T-cell (primary cell): ENCODE measurements around the gene SAG. TPM values are rescaled to one million over a fixed set of nuclear protein-coding genes. Genes with fewer than 3 reads are reported as not detected.
A peak's percentile ranks its signal among the peaks of the same experiment; 100 is the strongest.

Experiments
- ATAC-seq, 4 experiments: fragments of 200-7000 bp in 3 of 4; fragments of 150-1000 bp in 1 of 4; cut with Tn5 transposase; replicated peaks in 1 of 4; 1 replicate in 3 of 4; 2 replicates in 1 of 4; pipeline ENCODE4 v1.10.0; 2021; ENCODE audit warnings: moderate library complexity in 3 of 4, mild to moderate bottlenecking in 2 of 4, moderate number of reproducible peaks in 1 of 4
- CTCF ChIA-PET, 2 donors: fragments of 300-600 bp; sonication (Branson Sonifier 250); formaldehyde crosslinking; loops; one replicate each; lab custom pipeline; 2022; ENCODE audit warnings: antibody characterized with exemption in 2 of 2; lab: Charles Lee
- POLR2A ChIA-PET, 2 donors: fragments of 300-600 bp; sonication (Branson Sonifier 250); formaldehyde crosslinking; loops; one replicate each; lab custom pipeline; 2022; ENCODE audit warnings: antibody characterized with exemption in 2 of 2; lab: Charles Lee
- DNase-seq, 35 experiments: peaks; one replicate each; pipeline versions ENCODE4 v3.0.0 to v3.0.0-alpha.2; 2013 to 2023
- H3K27ac ChIP-seq: one replicate; pipeline ENCODE4 v1.5.1; 2013; ENCODE audit warnings: low read length
- H3K27me3 ChIP-seq, 2 experiments: replicated peaks in 1 of 2; 1 replicate in 1 of 2; 2 replicates in 1 of 2; pipeline versions ENCODE4 v1.6.1 to v1.7.0; 2013; ENCODE audit warnings: low read length in 1 of 2, mixed read lengths in 1 of 2; ENCODE audit not compliant: control insufficient read depth in 2 of 2, insufficient read depth in 2 of 2; ENCODE audit errors: extremely low read depth in 1 of 2
- H3K36me3 ChIP-seq, 2 donors: 1 replicate in 1 of 2; 2 replicates in 1 of 2; pipeline versions ENCODE4 v1.6.1 to v1.7.0; 2013; ENCODE audit warnings: low read length in 1 of 2; ENCODE audit not compliant: control insufficient read depth in 2 of 2, insufficient read depth in 1 of 2; ENCODE audit errors: extremely low read depth in 1 of 2
- H3K4me1 ChIP-seq, 2 experiments: 1 replicate in 1 of 2; 2 replicates in 1 of 2; pipeline versions ENCODE4 v1.6.1 to v1.7.0; 2013; ENCODE audit warnings: low read length in 2 of 2, mixed read lengths in 1 of 2; ENCODE audit not compliant: insufficient read depth in 2 of 2, control insufficient read depth in 1 of 2; ENCODE audit errors: extremely low read depth in 1 of 2
- H3K4me3 ChIP-seq, 2 donors: 1 replicate in 1 of 2; 2 replicates in 1 of 2; pipeline versions ENCODE4 v1.5.1 to v1.7.0; 2013; ENCODE audit warnings: mild to moderate bottlenecking in 2 of 2, low read length in 1 of 2, moderate library complexity in 1 of 2; ENCODE audit not compliant: control insufficient read depth in 1 of 2; ENCODE audit errors: extremely low read depth in 1 of 2
- H3K9me3 ChIP-seq: 2 replicates; pipeline ENCODE4 v1.7.0; 2013
- H3K27ac Mint-ChIP-seq, 2 donors: one replicate each; pipeline ENCODE4 v1.8.0; 2020 to 2021; ENCODE audit warnings: mild to moderate bottlenecking in 2 of 2, mixed read lengths in 2 of 2
- H3K27me3 Mint-ChIP-seq, 2 donors: one replicate each; pipeline ENCODE4 v1.8.0; 2021 to 2022; ENCODE audit warnings: mixed read lengths in 2 of 2
- H3K36me3 Mint-ChIP-seq: one replicate; pipeline ENCODE4 v1.8.0; 2021; ENCODE audit warnings: mixed read lengths
- H3K4me1 Mint-ChIP-seq, 3 donors: one replicate each; pipeline ENCODE4 v1.8.0; 2020 to 2022; ENCODE audit warnings: mixed read lengths in 3 of 3, mild to moderate bottlenecking in 1 of 3
- H3K4me3 Mint-ChIP-seq, 3 donors: one replicate each; pipeline ENCODE4 v1.8.0; 2020 to 2022; ENCODE audit warnings: mild to moderate bottlenecking in 3 of 3, mixed read lengths in 3 of 3, moderate library complexity in 3 of 3
- H3K9me3 Mint-ChIP-seq, 3 donors: one replicate each; pipeline ENCODE4 v1.8.0; 2020 to 2022; ENCODE audit warnings: mixed read lengths in 3 of 3
- WGBS: methylation state at CpG from one replicate; pipeline ENCODE4 v1.1.5; 2013; ENCODE audit warnings: missing lambda C conversion rate; ENCODE audit not compliant: insufficient coverage; 5-methylcytosine and 5-hydroxymethylcytosine counted together
- total RNA-seq, 35 experiments: library from RNA in 6 of 35; stranded (reverse) in 6 of 35; fragments of 120-200 nt in 1 of 35; gene quantifications; one replicate each; pipeline versions ENCODE4 v1.2.1 to v1.2.4 and lab custom pipeline; 2013 to 2026

Gene SAG
- total RNA-seq, 5 donors from 2014 or later (not counting 1 experiment from before 2014, with no cell fraction given), result 0.03 to 0.37 TPM; not detected in 3

GRCh38 chr2:233326500-233326899, 18.9 kb downstream of the SAG start:
- H3K27ac ChIP-seq, result no peak overlapping the region
- H3K36me3 ChIP-seq, result no peaks in the 10 kb centered on the region
- Mint-ChIP-seq H3K9me3 (no peaks in the 10 kb centered on the region), H3K4me3 (peak overlapping the region in 1 of 3 donors; percentile 24), H3K36me3 (no peaks in the 10 kb centered on the region), H3K27me3 (no peaks in the 10 kb centered on the region), H3K4me1 (peaks cover 21 to 43% (median 25%) of the 10 kb centered on the region in 3 donors), H3K27ac (no peak overlapping the region)
- no peaks in the 10 kb centered on the region for H3K9me3 ChIP-seq
- no peak overlapping the region for H3K4me3 ChIP-seq
- DNase-seq, result no peak
- 89% methylated on average over 6 of the region's 8 CpGs for WGBS
- no peak for ATAC-seq
- H3K4me1 ChIP-seq, result peaks cover 6 to 32% of the 10 kb centered on the region in 2 experiments
- H3K27me3 ChIP-seq, result peaks cover 0 to 2% of the 10 kb centered on the region in 2 experiments
- ChIA-PET CTCF (no interaction called here), POLR2A (no interaction called here)

GRCh38 chr2:233328922-233329321, 21.3 kb downstream of the SAG start:
- Mint-ChIP-seq H3K4me3 (no peak overlapping the region), H3K27ac (peak overlapping the region in 1 of 2 donors; percentile 11), H3K4me1 (peaks cover 34 to 48% (median 42%) of the 10 kb centered on the region in 3 donors), H3K9me3 (no peaks in the 10 kb centered on the region), H3K27me3 (no peaks in the 10 kb centered on the region), H3K36me3 (no peaks in the 10 kb centered on the region)
- 80% methylated on average over 2 of the region's 4 CpGs for WGBS
- H3K4me3 ChIP-seq, result no peak overlapping the region
- no peaks in the 10 kb centered on the region for H3K9me3 ChIP-seq
- peaks cover 26 to 48% of the 10 kb centered on the region in 2 experiments for H3K4me1 ChIP-seq
- H3K27me3 ChIP-seq, result peaks cover 0 to 2% of the 10 kb centered on the region in 2 experiments
- no peaks in the 10 kb centered on the region for H3K36me3 ChIP-seq
- H3K27ac ChIP-seq, result no peak overlapping the region
- ChIA-PET CTCF (interaction anchor here in 1 of 2 donors (1.2 kb wide), 1 partner anchor 15 kb away, joined by 3 read pairs; no protein-coding TSS in a partner anchor), POLR2A (interaction anchor here in 1 of 2 donors (0.5 kb wide), 1 partner anchor 813 kb away, joined by 3 read pairs; no protein-coding TSS in a partner anchor)
- ATAC-seq (no peak), DNase-seq (no peak)

GRCh38 chr2:233329489-233330135, 22.0 kb downstream of the SAG start:
- Histone ChIP-seq H3K27me3 (peaks cover 0 to 2% of the 10 kb centered on the region in 2 experiments), H3K9me3 (no peaks in the 10 kb centered on the region), H3K36me3 (no peaks in the 10 kb centered on the region), H3K4me1 (peaks cover 27 to 55% of the 10 kb centered on the region in 2 experiments), H3K4me3 (no peak overlapping the region), H3K27ac (no peak overlapping the region)
- Mint-ChIP-seq H3K27me3 (no peaks in the 10 kb centered on the region), H3K27ac (peak overlapping the region in 1 of 2 donors; percentile 34), H3K36me3 (no peaks in the 10 kb centered on the region), H3K4me3 (no peak overlapping the region), H3K4me1 (peaks cover 41 to 52% (median 45%) of the 10 kb centered on the region in 3 donors), H3K9me3 (no peaks in the 10 kb centered on the region)
- CTCF ChIA-PET, result interaction anchor here in 1 of 2 donors (0.5 kb wide), 1 partner anchor 28 kb away, joined by 5 read pairs; no protein-coding TSS in a partner anchor
- 100% methylated on average over 3 of the region's 7 CpGs for WGBS
- POLR2A ChIA-PET, result interaction anchor here in 1 of 2 donors (0.5 kb wide), 1 partner anchor 814 kb away, joined by 3 read pairs; no protein-coding TSS in a partner anchor
- DNase-seq, result no peak
- no peak for ATAC-seq

DNA sequence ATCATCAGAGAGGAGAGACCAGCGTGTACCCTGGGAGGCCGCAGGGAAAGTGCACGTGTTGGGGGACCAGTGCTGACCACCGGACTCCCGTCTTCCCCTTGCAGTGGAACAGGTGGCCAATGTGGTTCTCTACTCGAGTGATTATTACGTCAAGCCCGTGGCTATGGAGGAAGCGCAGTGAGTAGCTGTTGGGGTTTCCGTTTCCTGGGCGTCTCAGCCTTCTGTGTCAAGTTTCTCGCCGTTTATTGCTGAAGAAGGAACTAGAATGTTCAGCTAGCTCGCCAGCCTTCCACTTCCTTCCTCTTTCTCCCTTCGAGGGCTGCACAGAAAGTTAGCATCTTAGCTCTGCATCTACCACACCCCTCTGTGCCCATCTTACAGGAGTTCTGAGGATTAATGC, 23.9 kb downstream of the SAG start:
- Histone ChIP-seq H3K27ac (peak overlapping the region; percentile 96), H3K27me3 (peaks cover 0 to 2% of the 10 kb centered on the region in 2 experiments), H3K4me1 (peaks cover 27 to 62% of the 10 kb centered on the region in 2 experiments), H3K9me3 (no peaks in the 10 kb centered on the region), H3K36me3 (no peaks in the 10 kb centered on the region), H3K4me3 (peak overlapping the region; percentile 8 to 36)
- DNase-seq (peak; percentile 62 to 92 (median 80)), ATAC-seq (peak; percentile 97 to 98 (median 98))
- Mint-ChIP-seq H3K27ac (peak overlapping the region; percentile 96 to 97), H3K27me3 (no peaks in the 10 kb centered on the region), H3K4me3 (peak overlapping the region; percentile 26 to 70 (median 63)), H3K9me3 (no peaks in the 10 kb centered on the region), H3K36me3 (no peaks in the 10 kb centered on the region), H3K4me1 (peaks cover 50 to 63% (median 50%) of the 10 kb centered on the region in 3 donors)
- WGBS, result 0% methylated on average over 5 of the region's 15 CpGs
- CTCF ChIA-PET, result interaction anchor here (0.5 to 1.6 kb wide), 12 partner anchors 11 to 489 kb away, joined by 3 to 9 read pairs (median 4); partner anchors contain the start of genes ATG16L1 (in 1 of the 2) and DGKD (in 1 of the 2)
- POLR2A ChIA-PET, result interaction anchor here (0.6 to 1.2 kb wide), 4 partner anchors 61 to 1736 kb away, joined by 3 to 4 read pairs (median 4); no protein-coding TSS in a partner anchor

GRCh38 chr2:233332125-233332524, 24.5 kb downstream of the SAG start:
- no peaks in the 10 kb centered on the region for H3K36me3 ChIP-seq
- peaks cover 27 to 62% of the 10 kb centered on the region in 2 experiments for H3K4me1 ChIP-seq
- H3K4me3 ChIP-seq, result no peak overlapping the region
- WGBS, result no CpG with 5 or more reads among the region's 4 CpGs
- no peaks in the 10 kb centered on the region for H3K27me3 Mint-ChIP-seq
- peak overlapping the region; percentile 96 for H3K27ac ChIP-seq
- ChIA-PET POLR2A (interaction anchor here (0.6 to 1.2 kb wide), 3 partner anchors 62 to 1737 kb away, joined by 3 to 4 read pairs (median 4); no protein-coding TSS in a partner anchor), CTCF (interaction anchor here (0.7 to 1.6 kb wide), 10 partner anchors 21 to 490 kb away, joined by 3 to 6 read pairs (median 4); partner anchors contain the start of genes ATG16L1 (in 1 of the 2) and DGKD (in 1 of the 2))
- peaks cover 50 to 63% (median 50%) of the 10 kb centered on the region in 3 donors for H3K4me1 Mint-ChIP-seq
- H3K27me3 ChIP-seq, result no peaks in the 10 kb centered on the region
- H3K27ac Mint-ChIP-seq, result peak overlapping the region; percentile 96 to 97
- ATAC-seq (no peak), DNase-seq (no peak)
- H3K9me3 ChIP-seq, result no peaks in the 10 kb centered on the region
- no peaks in the 10 kb centered on the region for H3K9me3 Mint-ChIP-seq
- no peaks in the 10 kb centered on the region for H3K36me3 Mint-ChIP-seq
- peak overlapping the region in 2 of 3 donors; percentile 6 to 70 for H3K4me3 Mint-ChIP-seq

DNA sequence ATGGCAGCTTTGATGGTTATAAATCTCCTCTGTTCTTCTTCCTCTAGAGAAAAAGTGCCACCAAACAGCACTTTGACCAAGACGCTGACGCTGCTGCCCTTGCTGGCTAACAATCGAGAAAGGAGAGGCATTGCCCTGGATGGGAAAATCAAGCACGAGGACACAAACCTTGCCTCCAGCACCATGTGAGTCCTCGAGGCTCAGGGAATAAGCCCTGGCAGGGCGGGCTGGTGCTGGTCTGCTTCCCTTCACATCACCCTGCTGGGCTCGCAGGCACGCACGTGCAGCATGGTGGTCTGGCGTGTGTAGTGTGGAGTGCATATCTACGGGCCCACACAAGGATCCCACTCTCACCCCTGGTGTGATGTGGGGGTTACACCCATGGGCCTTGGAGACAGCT, 27.3 kb downstream of the SAG start:
- no peak for ATAC-seq
- Histone ChIP-seq H3K4me3 (no peak overlapping the region), H3K27me3 (no peaks in the 10 kb centered on the region), H3K36me3 (no peaks in the 10 kb centered on the region), H3K27ac (no peak overlapping the region), H3K4me1 (peaks cover 31 to 53% of the 10 kb centered on the region in 2 experiments), H3K9me3 (no peaks in the 10 kb centered on the region)
- ChIA-PET POLR2A (interaction anchor here in 1 of 2 donors (0.6 kb wide), 1 partner anchor 14 kb away, joined by 3 read pairs; no protein-coding TSS in a partner anchor), CTCF (no interaction called here)
- WGBS, result 98% methylated on average over 5 of the region's 11 CpGs
- H3K27me3 Mint-ChIP-seq, result no peaks in the 10 kb centered on the region
- no peak overlapping the region for H3K4me3 Mint-ChIP-seq
- peaks cover 3% of the 10 kb centered on the region for H3K36me3 Mint-ChIP-seq
- DNase-seq, result no peak
- no peaks in the 10 kb centered on the region for H3K9me3 Mint-ChIP-seq
- no peak overlapping the region for H3K27ac Mint-ChIP-seq
- peaks cover 47 to 69% (median 50%) of the 10 kb centered on the region in 3 donors for H3K4me1 Mint-ChIP-seq
